ENCODE data around the gene ABCD1.

The ABCD1 gene

DNA sequence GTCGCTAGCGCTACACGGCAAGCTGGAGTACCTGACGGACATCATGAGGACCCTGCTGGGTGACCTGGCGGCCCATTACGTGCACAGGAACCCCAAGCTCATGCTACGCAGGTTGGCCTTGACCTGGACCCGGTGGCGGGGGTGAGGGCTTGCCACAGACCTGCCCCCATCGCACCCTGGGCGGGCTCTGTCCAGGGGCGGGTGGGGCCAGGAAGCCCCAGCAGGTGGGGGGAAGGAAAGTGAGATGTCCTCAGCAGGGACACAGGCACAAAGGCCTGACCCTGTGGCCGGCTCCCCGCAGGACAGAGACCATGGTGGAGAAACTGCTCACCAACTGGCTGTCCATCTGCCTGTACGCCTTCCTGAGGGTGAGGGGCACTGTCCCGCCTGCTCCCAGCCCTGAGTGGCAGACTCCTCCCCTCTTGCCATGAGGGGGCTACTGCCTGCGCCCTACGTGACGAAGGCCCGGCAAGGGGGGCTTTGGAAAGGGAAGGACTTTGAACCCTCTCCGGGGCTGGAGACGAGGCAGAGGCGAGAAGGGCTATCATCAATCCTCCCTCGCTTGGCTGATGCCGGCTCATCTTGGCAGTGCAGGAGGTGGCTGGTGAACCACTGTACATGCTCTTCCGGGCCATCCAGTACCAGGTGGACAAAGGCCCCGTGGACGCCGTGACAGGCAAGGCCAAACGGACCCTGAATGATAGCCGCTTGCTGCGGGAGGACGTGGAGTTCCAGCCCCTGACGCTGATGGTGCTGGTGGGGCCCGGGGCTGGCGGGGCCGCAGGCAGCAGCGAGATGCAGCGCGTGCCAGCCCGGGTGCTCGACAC lies 50.9 kb downstream of the ABCD1 start:
- DNase-seq = no peak

DNA sequence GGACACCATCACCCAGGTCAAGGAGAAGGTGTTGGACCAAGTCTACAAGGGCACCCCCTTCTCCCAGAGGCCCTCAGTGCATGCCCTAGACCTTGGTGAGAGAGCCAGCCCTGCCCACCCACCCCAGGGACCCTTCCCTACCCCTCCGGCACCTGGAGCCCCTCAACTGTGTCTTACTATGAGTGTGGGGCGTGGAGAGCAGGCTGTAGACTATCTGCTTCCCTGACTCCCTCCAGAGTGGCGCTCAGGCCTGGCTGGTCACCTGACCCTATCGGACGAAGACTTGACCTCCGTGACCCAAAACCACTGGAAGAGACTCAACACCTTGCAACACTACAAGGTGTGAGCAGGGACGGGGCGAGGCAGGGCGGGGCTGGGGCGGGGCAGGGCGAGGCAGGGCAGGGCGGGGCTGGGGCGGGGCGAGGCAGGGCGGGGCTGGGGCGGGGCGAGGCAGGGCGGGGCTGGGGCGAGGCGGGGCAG lies 51.5 kb downstream of the ABCD1 start:
- no peak for DNase-seq

DNA sequence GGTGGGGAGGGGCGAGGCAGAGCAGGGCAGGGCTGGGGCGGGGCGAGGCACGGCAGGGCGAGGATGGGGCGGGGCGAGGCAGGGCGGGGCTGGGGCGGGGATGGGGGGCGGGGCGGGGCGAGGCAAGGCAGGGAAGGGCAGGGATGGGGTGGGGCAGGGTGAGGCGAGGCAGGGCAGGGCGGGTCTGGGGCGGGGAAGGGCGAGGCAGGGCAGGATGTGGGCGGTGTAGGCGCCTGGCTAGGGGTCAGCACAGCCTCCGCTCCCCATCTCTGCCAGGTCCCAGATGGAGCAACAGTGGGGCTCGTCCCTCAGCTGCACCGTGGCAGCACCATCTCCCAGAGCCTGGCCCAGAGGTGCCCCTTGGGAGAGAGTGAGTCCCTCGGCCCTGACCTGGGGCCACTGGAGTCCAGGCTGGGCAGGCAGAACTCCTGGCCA lies 52.0 kb downstream of the ABCD1 start:
- DNase-seq = no peak

DNA sequence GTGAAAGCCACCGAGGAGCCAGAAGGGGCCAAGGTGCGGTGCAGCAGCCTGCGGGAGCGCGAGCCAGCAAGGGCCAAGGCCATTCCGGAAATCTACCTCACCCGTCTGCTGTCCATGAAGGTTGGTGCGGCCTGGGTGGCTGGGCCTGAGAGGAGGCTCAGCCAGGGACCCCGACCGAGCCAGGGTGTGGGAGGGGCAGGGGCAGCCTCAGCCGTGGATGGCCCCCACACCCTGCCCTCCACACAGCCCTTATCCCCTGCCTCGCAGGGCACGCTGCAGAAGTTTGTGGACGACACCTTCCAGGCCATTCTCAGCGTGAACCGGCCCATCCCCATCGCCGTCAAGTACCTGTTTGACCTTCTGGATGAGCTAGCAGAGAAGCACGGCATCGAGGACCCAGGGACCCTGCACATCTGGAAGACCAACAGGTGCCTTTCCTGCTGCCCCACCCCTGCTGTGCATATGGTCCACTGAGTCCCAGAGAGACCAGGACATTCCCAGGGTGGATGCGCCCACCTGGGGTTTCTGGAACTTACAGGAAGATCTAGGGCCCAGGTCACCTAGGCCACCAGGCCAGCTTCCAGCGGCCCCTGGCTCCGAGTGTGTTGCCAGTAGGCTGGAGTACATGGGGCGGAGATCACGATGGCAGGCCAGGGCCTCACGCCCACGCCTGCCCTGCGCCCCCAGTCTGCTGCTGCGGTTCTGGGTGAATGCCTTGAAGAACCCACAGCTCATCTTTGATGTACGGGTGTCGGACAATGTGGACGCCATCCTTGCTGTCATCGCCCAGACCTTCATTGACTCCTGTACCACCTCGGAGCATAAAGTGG lies 52.8 kb downstream of the ABCD1 start:
- no peak for DNase-seq

DNA sequence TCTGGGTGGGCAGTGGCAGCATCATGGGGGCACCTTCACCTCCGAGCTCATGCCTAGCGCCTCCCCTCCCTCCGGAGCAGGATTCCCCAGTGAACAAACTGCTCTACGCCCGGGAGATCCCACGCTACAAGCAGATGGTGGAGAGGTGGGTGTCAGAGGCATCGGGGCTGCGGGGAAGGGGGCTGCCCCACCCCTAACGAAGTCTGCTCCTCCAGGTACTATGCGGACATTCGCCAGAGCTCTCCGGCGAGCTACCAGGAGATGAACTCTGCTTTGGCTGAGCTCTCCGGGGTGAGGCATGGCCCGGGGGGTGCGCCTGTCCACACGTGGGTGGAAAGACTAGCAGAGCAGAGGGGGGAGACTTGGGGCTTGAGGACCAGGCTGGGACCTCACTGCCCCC lies 53.5 kb downstream of the ABCD1 start:
- DNase-seq = no peak

DNA sequence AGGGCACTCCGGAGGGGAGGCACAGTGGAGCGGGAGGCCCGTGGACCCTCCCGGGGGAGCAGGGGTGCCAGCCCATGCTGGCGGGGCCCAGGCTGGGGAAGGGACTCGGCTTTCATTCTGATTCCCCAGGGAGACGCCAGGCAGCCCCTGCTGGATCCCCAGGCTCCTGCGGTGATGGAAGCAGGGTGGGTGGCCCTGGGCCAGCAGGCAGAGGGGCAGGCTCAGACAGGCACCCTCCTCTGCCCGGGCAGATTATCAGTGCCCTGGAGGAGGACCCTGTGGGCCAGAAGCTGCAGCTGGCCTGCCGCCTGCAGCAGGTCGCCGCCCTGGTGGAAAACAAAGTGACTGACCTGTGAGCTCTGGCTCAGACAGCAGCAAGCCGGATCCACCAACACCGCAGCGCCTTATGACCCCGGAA lies 54.0 kb downstream of the ABCD1 start:
- DNase-seq = no peak

DNA sequence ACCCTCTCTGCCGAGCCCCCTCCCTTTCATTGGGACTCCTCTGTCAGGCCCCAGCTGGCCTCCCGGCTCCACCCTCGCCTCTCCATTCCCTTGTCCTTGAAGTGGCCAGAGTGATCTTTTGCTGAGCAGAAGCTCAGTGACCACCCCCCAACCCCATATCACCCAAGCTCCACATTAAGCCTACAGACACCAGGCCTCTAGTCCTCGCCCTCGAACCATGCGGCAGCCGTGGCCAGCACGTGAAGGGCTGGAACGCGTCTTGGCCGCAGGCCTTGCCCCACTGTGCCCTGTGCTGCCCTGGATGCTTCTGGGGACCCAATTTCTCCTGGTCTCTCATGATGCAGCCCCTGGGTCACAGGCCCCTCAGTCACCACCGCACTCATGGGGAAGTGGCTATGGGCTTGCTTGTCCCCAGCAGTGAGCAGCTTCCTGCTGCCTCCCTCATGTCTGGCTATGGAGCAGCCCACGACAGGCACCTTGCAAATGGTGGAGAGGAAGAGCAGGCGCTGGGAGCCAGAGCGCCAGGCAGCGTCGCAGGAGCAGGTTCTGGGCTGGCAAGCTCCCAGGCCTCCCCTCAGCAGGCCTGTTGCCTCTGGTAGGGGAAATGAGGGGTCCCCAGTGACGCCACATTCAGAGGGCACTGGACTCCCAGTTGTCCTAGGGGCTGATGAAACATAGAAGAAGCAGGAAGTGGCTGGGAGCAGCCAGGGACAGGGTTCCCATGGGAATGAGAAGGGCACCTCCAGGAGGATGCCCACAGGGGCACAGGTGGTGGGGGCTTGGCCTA lies 55.4 kb downstream of the ABCD1 start:
- no peak for DNase-seq

DNA sequence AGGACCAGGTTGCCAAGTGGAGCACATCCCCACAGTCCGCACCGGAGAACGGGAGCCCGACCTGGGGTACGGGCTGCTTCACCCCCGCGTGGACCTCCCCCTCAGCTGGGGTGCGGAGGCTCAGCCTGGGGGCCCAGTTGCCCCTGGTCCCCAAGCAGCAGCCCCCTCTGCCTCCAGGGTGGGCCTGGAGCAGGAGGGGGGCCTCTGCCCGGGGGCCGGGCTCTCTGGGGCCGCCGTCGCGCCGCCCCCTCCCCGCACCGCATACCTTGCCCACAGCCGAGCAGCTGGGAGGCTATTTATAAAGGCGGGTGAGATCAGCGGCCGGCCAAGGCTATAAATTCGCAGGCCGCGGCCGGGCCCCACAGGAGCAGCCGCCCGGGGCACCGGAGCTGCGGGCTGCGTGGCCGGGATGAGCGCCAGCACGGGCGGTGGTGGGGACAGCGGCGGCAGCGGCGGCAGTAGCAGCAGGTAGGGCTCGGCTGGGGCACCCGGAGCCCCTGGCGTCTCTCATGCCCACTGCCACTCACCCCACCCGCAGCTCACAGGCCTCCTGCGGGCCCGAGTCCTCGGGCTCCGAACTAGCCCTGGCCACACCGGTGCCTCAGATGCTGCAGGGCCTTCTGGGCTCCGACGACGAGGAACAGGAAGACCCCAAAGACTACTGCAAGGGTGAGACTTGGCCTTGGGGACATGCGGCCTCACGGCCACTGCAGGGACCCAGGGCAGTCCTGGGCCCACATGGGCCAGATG lies 56.2 kb downstream of the ABCD1 start, which contains the start of gene SRPK3:
SRPK3 (plus strand) TSS at position 364 of the 750 bp plus-strand sequence; CDS start at position 410, 46 bp downstream.
- DNase-seq = no peak

DNA sequence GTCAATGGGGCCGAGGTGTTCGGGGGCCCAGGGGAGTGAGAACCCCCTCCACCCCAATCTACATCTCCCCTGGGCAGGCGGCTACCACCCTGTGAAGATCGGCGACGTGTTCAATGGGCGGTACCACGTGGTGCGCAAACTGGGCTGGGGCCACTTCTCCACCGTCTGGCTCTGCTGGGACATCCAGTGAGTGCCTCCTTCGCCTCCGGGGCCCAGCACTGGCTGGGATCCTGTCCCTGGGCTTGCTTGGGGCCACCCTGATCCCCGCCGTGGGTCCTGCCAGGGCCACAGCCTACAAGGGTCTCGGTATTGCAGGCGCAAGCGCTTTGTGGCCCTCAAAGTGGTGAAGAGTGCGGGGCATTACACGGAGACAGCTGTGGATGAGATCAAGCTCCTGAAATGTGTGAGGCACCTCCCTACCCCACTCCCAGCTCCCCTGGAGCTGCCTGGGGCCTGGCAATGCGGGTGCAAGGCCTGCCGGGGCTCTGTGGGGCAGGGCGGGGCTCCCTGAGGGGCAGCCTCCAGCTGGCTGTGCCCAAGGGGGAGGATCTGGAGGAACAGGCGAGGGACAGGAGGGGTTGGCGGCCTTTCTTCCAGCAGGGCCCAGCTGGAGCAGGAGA lies 56.9 kb downstream of the ABCD1 start:
- no peak for DNase-seq

DNA sequence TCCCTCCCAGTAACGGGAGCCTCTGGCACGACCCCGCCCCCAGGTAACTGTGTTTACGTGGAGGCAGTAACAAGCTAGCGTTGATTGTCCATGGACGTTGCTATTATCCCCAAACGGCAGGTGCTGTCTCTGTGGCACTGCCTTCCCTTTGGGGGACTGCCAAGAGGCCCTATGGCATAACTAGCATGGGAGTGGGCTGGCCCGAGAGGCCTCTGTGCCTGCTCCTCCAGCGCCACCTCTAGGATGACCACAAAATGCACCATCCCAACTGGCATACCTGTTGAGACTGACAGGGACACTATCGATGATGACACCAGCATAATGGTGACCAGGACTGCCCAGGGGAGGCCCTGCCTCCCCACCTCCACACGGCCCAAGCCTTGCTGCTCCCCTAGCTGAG lies 57.7 kb downstream of the ABCD1 start:
- no peak for DNase-seq

DNA sequence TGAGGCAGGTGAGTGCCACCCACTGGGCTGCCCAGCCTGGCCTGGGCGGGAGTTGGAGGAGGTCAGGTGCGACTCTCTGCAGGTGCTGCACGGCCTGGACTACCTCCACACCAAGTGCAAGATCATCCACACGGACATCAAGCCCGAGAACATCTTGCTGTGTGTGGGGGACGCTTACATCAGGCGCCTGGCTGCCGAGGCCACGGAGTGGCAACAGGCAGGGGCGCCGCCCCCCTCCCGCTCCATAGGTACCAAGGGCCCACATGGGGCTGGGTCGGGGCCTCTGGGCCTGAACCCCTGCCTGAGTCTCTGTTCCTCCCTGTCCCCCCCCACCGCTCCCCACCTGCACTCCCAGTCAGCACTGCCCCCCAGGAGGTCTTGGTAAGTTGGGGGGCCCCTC lies 58.2 kb downstream of the ABCD1 start:
- DNase-seq = no peak

DNA sequence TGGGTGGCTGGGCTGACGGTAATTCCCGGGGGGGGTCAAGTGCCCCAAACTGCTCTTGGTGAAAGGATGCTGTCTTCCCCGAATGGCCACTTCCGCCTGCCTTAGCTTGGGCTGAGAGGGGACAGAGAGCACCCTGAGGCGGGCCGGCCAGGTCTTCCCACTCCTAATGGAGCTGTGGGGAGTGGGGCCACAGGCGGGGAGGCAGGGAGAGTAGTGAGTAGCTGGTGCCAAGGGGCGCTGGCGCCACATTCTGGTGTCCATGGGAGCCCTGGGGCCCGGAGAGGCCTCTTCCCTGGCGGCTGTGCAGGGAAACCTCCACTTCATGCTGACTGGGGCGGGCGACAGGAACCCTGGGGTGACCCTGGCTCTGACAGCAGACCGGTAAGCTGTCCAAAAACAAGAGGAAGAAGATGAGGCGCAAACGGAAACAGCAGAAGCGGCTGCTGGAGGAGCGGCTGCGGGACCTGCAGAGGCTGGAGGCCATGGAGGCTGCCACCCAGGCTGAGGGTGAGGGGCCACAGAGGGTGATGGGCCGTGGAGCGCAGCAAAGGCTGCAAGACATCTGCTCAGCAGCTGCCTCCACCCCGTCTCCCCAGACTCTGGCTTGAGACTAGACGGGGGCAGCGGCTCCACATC lies 58.8 kb downstream of the ABCD1 start:
- DNase-seq = no peak

DNA sequence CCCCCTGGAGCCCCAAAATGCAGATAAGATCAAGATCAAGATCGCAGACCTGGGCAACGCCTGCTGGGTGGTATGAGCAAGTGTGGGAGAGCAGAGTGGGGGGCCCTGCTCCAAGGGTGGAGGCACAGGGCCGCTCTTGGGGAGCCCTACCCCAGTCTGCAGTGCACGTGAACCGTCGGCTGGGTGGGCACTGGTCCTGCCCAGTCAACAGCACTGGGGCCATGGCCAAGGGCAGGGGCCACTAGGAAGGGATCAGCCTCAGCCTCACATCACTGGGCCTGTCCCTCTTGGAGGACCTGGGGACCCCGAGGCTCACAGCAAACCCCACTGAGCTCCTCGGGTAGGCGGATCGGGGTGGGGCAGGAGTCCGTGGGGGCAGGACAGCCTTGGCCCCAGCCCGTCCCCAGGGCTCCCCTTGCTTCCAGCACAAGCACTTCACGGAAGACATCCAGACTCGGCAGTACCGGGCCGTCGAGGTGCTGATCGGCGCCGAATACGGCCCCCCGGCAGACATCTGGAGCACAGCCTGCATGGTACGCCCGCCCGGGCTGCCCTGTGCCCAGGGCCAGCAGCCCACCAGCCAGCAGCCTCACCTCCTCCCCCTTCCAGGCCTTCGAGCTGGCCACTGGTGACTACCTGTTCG lies 59.8 kb downstream of the ABCD1 start:
- DNase-seq = no peak

DNA sequence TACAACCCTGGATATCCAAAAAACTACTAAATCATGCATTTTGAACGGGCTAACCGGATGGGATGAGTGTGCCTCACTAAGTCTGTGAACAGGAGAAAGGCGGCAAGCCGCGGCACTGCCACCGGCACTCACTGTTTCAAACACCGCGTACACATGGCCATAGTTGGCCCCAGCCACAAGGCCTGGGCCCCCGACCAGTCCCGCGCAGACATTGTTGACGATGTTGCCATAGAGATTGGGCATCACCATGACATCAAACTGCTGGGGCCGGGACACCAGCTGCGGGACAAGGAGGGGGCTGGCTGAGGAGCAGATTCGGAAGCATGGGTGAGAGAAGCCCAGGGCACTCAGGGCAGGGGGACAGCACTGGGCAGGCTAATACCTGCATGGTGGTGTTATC lies 62.0 kb downstream of the ABCD1 start:
- DNase-seq = no peak

DNA sequence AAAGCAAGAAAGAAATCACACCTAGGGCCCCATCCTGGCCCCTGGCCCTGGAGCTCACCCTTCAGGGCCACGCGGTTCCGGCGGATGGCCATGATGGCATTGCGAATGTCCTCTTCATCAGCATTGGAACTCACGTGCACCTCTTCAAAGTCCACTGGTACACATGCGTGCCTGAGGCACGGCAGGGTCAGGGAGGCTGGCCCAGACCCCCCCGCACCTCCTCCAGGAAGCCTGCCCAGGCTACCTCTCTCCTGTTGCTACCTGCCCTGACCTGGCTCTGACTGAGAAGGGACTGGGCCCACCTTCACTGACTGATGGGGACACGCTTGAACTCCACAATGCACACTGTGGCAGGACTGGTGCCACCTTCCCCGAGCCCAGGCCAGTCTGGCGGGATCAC lies 65.0 kb downstream of the ABCD1 start:
- DNase-seq = no peak

DNA sequence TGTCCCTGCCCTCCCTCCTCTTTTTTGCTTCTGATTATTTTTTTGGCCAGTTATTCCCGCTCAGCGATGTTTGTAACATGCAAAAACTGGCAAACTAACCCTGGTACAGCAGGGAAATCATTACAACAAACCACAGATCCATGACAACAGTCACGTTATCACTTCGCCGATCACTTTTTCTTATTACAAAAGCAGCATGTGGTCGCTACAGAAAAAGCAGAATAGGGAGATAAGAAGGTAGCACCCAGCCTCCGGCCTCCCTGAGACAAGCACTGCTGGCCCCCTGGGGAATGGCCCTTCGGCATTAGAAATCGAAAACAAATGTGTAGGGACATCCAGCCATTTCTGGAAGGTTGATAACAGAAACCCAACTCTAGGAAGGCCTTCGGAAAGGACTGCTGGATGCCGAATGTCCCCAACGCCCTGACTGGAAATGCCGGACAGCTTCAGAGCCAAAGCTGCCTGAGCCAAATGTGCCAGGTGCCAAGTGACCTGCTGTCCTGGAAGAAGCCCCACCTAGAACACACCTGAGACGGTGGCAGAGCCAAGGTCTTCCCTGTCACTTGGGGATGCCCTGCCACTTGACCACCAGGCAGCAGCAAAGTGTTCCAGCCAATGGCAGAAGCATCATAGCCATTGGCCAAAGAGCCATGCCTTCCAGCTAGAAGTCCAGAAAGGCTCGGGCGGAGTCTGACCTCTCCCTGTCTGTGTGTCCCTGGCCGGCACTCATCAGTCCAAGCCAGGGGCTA lies 66.6 kb downstream of the ABCD1 start:
- no peak for DNase-seq

DNA sequence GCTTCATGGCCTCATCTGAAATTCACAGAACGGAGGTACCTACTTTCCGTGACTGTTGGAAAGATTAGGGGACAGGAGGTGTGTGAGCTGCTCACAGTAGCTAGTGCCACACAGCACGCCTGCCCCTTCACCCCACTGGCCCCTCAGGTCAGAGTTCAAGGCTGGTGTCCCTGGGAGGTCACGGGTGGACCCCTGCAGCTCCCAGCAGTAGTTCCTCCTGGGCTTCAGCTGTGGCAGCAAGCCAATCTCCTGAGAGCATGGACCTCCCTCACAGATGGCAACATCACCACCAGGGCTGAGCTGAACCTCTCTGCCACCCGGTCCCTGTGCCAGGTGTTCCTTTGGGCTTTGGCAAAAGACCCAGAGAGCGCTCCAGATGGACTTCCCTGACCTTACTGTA lies 67.7 kb downstream of the ABCD1 start:
- DNase-seq = no peak

DNA sequence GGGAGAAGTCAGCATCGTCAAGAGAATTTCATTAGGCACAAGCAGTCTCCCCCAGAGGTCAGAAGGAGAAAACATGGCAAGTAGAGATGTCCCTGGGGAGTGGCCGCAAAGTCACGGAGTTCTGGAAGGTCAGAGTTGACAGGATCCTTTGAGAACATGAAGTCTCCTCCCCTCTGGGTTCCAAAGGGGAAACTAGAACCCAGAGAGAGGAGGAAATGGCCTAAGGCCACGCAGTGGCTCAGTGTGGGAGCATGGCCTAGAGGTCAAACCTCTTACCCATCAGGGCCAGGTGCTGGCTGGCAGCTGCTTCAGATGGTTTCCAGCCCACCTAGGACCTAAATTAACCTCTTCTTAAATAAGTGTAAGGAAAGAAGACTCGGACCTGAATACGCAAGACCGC lies 68.6 kb downstream of the ABCD1 start:
- no peak for DNase-seq

All from activated gamma-delta T cell treated with Interleukin-2 at 50 U/mL for 16 hours (primary cell).